Measurements from ENCODE around the gene INO80D.

- TF ChIP-seq CTCF (IDR thresholded peaks at IDR 0.05) (no peak), EP300 (IDR thresholded peaks at IDR 0.05) (no peak)
These were observed 10.9 kb downstream of the INO80D start for GRCh38 chr2:206075113-206075512.
